Measurements from ENCODE around the gene CSRP3.

CSRP3 gene

DNA sequence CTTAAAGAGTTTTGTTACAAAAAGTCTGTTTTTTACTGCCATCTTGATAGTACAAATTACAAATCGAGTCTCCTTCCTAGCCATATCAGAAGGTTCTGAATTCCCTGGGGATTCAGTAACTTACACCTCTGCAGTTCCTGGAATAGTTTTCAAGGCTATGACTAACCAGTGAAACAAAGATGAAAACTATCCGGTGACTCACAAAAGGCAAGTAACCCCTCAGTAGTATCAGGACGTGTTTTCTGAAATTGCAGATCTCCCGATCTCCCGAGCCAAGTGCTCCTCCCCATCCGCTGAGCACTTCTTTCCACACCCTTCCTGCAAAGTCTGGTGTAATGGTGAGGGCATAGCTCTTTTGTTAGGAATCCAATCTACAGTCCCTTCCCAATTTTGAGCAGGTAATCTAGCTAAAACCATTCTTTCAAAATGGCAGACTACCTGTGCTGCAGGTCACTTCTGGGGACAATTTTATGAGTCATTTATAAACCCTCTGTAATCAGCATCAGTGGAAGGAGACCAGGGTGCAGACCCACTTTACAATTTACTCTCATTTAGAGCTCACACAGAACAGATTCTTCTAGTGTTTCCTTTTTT is 31.2 kb upstream of the CSRP3 start:
- H2AFZ ChIP-seq (ENCODE audit: low read length) = no peak overlapping the region
- no peaks in the 10 kb centered on the region for H3K4me1 ChIP-seq (ENCODE audit: insufficient read depth, low read length, severe bottlenecking)
- no peaks in the 10 kb centered on the region for H3K27me3 ChIP-seq (ENCODE audit: insufficient read depth, low read length)
- H4K20me1 ChIP-seq (ENCODE audit: insufficient read depth, low read length) = no peaks in the 10 kb centered on the region
- no peak overlapping the region for H3K4me2 ChIP-seq (ENCODE audit: low read length)
- H3F3A ChIP-seq (ENCODE audit: insufficient read depth, low read length) = no peaks in the 10 kb centered on the region
- no peaks in the 10 kb centered on the region for H3K9me3 ChIP-seq (ENCODE audit: low read length)
- H3K36me3 ChIP-seq (ENCODE audit: insufficient read depth, low read length) = peaks cover 98% of the 10 kb centered on the region
- H3K27ac ChIP-seq (ENCODE audit: low read depth, low read length, poor library complexity, severe bottlenecking) = no peak overlapping the region
- TF ChIP-seq EZH2 (IDR thresholded peaks at IDR 0.05; ENCODE audit: borderline replicate concordance, low read length) = no peak
- no peaks in the 10 kb centered on the region for H3K9me2 ChIP-seq (ENCODE audit: low read depth, low read length)
- H3K9ac ChIP-seq (ENCODE audit: low read length) = no peak overlapping the region
- no peak overlapping the region for H3K4me3 ChIP-seq (ENCODE audit: low read depth, low read length, poor library complexity, severe bottlenecking)
- H3K79me2 ChIP-seq (ENCODE audit: insufficient read depth, low read length) = no peaks in the 10 kb centered on the region

- H3K27ac ChIP-seq (ENCODE audit: low read depth, low read length, poor library complexity, severe bottlenecking) = no peak overlapping the region
- no peak overlapping the region for H3K4me3 ChIP-seq (ENCODE audit: low read depth, low read length, poor library complexity, severe bottlenecking)
- H4K20me1 ChIP-seq (ENCODE audit: insufficient read depth, low read length) = no peaks in the 10 kb centered on the region
- H2AFZ ChIP-seq (ENCODE audit: low read length) = no peak overlapping the region
- H3K9me3 ChIP-seq (ENCODE audit: low read length) = no peaks in the 10 kb centered on the region
- TF ChIP-seq EZH2 (IDR thresholded peaks at IDR 0.05; ENCODE audit: borderline replicate concordance, low read length) = no peak
- TF ChIP-seq CTCF (IDR thresholded peaks at IDR 0.05; ENCODE audit: low read length) = no peak
- no peaks in the 10 kb centered on the region for H3F3A ChIP-seq (ENCODE audit: insufficient read depth, low read length)
- no peaks in the 10 kb centered on the region for H3K9me2 ChIP-seq (ENCODE audit: low read depth, low read length)
- H3K4me1 ChIP-seq (ENCODE audit: insufficient read depth, low read length, severe bottlenecking) = no peaks in the 10 kb centered on the region
- peaks cover 99% of the 10 kb centered on the region for H3K36me3 ChIP-seq (ENCODE audit: insufficient read depth, low read length)
- no peaks in the 10 kb centered on the region for H3K79me2 ChIP-seq (ENCODE audit: insufficient read depth, low read length)
- H3K4me2 ChIP-seq (ENCODE audit: low read length) = no peak overlapping the region
- H3K27me3 ChIP-seq (ENCODE audit: insufficient read depth, low read length) = no peaks in the 10 kb centered on the region
- H3K9ac ChIP-seq (ENCODE audit: low read length) = no peak overlapping the region
These were observed 27.9 kb upstream of the CSRP3 start for GRCh38 chr11:19229671-19230070.

DNA sequence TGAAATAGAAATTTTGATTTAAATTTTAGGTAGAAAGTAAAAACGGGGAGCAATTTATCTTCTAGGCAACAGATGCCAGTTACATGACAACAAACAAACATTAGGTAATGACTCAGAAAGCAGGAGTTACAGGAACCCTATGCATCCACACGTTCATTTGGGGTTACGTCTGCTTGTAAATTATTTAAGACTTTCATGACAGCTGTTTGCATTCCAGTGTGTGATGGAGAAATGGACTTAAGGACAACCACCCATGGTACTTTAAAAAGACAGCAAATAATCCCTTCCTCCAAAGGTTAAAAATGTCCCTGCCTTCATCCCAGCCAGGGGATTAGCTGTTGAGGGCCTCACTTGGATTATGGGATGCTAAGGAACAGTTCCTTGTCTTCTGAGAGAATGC is 27.2 kb upstream of the CSRP3 start:
- no peaks in the 10 kb centered on the region for H4K20me1 ChIP-seq (ENCODE audit: insufficient read depth, low read length)
- no peaks in the 10 kb centered on the region for H3K9me2 ChIP-seq (ENCODE audit: low read depth, low read length)
- H3K27ac ChIP-seq (ENCODE audit: low read depth, low read length, poor library complexity, severe bottlenecking) = no peak overlapping the region
- no peaks in the 10 kb centered on the region for H3F3A ChIP-seq (ENCODE audit: insufficient read depth, low read length)
- H3K4me2 ChIP-seq (ENCODE audit: low read length) = no peak overlapping the region
- H3K27me3 ChIP-seq (ENCODE audit: insufficient read depth, low read length) = no peaks in the 10 kb centered on the region
- H3K79me2 ChIP-seq (ENCODE audit: insufficient read depth, low read length) = no peaks in the 10 kb centered on the region
- no peaks in the 10 kb centered on the region for H3K9me3 ChIP-seq (ENCODE audit: low read length)
- peaks cover 99% of the 10 kb centered on the region for H3K36me3 ChIP-seq (ENCODE audit: insufficient read depth, low read length)
- H3K9ac ChIP-seq (ENCODE audit: low read length) = no peak overlapping the region
- no peak overlapping the region for H2AFZ ChIP-seq (ENCODE audit: low read length)
- H3K4me3 ChIP-seq (ENCODE audit: low read depth, low read length, poor library complexity, severe bottlenecking) = no peak overlapping the region
- TF ChIP-seq CTCF (IDR thresholded peaks at IDR 0.05; ENCODE audit: low read length) = no peak
- H3K4me1 ChIP-seq (ENCODE audit: insufficient read depth, low read length, severe bottlenecking) = no peaks in the 10 kb centered on the region

Data from OCI-LY1 (cell line).